Skeletal muscle cell (primary cell): ENCODE data around the gene PPP4R3B.

Experiments
- DNase-seq: peaks from one replicate; pipeline ENCODE4 v3.0.0-alpha.2; 2010; ENCODE audit warnings: low read depth
- H3K4me3 ChIP-seq: 2 replicates; pipeline ENCODE4 v1.5.1; 2011; ENCODE audit warnings: low read depth, mild to moderate bottlenecking, control low read depth, low read length, moderate library complexity

PPP4R3B gene

DNA sequence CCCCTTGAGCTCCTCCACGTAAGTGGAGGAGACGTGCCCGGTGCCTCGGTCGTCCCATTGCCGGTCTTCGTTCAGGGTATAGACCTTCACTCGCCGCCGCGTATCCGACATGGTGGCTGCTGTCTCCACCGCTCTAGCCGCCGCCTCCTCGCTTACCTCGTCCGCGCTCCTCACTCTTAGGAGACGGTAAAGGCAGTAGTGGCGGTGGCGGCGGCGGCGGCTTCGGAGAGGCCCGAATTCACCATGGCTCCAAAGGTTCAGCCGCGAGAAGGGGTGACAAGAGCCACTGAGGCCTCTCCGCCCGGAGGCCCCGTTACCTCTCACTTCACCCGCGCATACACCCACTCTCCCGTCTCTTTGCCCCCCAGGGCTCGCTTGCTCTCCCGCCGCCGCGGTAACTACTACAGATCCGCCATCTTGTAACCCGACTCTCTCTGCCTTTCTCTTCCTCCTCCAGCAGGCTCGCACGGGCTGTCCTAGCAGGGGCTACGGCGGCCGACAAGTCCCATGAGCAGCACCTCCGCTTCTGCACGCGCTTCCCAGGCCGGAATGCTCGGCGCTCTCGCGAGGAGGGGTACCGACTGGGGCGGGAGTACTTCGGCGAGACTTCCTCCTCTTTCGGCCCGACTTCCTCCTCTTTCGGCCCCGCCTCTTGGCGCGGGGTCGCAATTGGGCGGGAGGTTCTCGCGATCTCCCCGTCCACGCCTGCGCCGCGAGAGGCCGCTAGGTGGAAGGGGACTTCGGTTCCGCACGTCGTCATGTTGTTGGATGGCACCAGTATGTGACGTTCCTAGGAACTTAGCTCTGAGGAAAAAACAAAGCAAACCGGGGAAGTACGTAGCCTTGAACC is at the start of gene PPP4R3B:
TSS of gene PPP4R3B (minus strand) at position 448 of the 850 bp plus-strand sequence. CDS start at position 111, 337 bp downstream.
- H3K4me3 ChIP-seq = peak within 1 kb of the TSS; percentile 98
- peak; percentile 99 for DNase-seq

DNA sequence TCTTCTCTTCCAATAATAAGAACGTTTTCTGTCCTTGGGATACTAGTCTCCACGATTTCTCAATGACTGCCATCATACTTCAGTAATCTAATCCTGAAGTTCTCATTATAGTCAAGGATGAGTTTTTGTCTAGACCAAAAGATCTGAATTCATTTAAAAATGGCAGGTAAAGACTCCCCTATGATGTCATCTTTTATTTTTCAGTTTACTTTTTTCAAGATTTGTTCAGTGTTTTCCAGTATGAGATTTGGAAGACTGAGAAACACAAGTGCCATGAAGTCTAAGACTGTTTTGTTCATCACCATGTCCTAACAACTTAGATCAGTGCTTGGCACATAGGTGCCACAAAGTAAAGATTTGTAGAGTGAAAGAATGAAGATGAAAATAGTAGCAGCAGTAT is 35.8 kb upstream of the PPP4R3B start:
- DNase-seq = no peak
- no peak overlapping the region for H3K4me3 ChIP-seq

DNA sequence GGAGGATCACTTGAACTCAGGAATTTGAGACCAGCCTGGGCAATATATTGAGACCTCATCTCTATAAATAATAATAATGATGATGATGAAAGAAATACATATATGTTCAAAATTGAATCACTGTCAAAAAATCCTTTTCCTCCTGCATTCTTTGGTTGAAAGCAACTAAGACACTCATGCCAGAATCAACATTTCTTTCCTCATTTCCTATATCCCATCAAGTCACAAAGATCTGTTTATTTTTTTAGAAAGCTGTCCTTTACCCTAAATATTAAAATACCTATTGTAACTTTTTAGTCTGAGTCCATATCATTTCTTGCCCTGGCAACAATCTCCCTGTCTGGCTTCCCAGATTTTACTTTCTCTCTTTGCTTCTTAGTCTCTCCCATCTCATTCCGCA is 31.8 kb upstream of the PPP4R3B start:
- no peak overlapping the region for H3K4me3 ChIP-seq
- DNase-seq = no peak

DNA sequence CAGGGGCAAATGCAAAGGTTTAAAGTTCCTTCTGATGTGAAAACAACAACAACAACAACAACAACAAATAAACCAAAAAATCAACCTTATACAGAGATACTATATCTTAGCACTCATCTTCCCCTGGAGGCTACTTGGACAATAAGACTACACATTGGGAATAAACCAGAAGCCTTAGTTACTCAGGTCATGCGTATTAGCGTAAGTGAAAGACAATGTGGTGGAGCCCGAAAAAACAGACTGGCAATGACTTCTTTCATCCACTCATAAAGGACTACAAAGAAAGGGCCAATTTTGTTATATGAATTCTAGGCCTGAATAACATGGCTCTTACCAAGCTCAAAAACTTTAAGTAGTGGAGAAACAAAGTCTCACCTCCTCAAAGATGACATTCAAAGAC is 19.4 kb upstream of the PPP4R3B start:
- H3K4me3 ChIP-seq = no peak overlapping the region
- DNase-seq = no peak

DNA sequence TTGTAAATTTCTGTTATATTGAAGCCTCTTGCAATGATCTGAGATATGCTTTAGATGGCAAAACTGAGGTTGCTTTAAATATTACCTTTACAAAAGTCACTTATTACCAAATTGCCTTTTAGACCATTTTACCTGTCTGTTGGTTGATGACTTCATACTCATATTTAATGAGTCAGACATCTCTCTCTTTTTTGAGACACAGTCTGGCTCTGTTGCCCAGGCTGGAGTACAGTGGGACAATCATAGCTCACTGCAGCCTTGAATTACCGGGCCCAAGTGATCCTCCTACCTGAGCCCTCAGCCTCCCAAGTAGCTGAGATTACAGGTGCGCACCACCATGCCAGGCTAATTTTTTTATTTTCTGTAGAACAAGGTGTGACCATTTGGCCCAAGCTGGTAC is 11.5 kb upstream of the PPP4R3B start:
- DNase-seq = no peak
- H3K4me3 ChIP-seq = no peak overlapping the region

DNA sequence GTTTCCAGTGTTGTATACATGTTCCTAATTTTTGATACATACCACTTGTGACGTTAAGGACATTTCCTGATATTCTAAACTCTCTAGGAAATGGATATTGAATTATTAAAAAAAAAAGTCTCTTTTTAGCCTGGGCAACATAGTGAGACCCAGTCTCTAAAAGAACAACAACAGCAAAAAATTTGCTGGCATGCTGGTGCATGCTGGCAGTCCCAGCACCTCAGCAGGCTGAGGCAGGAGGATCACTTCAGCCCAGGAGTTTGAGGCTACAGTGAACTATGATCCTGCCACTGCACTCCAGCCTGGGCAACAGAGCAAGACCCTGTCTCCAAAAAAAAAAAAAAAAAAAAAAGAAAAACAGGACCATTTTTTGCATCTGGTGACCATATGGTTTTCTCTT is 10.5 kb upstream of the PPP4R3B start:
- H3K4me3 ChIP-seq = no peak overlapping the region
- no peak for DNase-seq

DNA sequence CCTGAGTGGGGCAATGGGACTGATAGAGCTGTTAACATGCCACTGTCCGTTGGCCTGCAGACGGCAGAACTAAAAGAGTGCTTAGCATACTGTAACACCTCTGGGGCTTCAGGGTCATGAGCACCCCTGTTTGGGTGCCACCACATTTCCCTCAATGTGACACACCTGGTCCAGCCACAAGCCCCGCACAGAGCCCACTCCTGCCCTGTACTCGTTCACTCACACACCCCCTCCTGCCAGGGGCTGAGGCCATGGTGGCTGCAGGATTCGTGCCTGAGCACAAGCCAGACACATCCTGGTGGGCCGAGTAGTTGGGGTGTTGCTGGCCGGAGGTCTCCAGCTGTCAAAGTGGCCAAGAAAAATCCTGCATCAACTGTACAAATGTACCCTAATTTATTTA is 4.4 kb upstream of the PPP4R3B start:
- no peak overlapping the region for H3K4me3 ChIP-seq
- DNase-seq = no peak

DNA sequence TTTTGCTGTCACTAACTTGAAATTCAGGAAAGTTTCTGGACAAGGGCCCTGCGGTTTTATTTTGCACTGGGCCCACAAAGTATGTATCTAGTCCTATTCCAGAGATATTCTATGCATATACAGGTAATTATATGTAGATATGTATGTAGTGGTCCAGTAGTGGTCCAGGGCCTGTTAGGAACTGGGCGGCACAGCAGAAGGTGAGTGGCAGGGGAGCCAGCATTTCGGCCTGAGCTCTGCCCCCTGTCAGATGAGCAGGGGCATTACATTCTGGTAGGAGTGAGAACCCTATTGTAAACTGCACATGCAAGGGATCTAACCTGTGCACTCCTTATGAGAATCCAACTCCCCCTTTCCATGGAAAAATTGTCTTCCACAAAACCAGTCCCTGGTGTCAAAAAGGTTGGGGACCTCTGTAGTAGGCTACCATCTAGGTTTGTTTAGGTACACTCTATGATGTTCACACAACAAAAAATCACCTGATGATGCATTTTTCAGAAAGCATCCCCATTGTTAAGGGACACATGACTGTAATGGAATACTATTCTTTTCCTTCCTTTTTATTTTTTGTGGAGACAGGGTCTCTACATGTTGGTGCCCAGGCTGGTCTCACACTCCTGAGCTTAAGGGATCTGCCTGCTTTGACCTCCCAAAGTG is 2.8 kb upstream of the PPP4R3B start:
- H3K4me3 ChIP-seq = peak overlapping the region; percentile 11
- no peak for DNase-seq

DNA sequence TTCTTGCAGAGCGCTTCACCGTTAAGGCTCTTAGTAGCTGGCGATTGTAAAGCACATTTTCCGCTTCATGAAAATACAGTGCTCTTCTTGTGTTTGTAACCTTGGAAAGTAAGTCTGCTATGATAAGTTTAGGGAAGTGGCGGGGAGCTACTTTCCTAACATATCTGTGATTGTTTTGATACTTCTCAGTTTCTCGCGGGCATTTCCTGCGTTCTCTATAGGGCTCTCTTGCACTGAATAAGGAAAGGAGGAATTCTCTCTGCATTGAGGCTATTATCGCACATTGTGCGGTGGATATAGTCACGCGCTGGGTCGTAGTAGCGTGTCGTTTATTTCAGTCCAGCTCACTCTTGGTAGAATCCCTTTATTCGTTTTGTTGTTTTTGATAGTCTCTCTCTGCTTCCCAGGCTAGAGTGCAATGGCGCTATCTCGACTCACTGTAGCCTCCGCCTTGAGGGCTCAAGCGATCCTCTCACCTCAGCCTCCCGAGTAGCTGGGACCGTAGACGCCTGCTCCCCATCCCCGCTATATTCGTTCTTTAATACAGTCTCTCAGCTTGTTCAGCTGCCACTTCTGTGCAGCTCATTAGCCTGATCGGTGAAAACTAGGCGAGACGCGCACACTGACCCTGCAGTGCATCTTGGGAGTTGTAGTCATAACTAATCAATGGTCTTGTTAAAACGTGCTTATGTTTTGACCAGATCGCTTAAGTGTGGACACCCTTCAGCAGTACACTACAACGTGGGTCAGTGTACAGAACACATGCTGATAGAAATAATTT is 1.0 kb upstream of the PPP4R3B start:
- no peak for DNase-seq
- peak overlapping the region; percentile 88 for H3K4me3 ChIP-seq

DNA sequence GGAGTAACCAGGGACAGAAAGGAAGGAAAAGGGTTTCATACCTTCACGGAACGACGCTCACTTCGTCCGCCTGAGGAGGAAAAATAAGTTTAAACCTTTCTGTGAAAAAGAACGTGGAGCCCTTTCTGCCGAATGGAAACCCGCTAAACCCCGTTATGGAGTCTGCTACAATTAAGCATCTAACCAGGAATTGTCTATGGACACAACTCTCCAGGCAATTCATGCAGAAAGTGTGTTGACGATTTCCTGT is 528 bp upstream of the PPP4R3B start:
- peak overlapping the region; percentile 88 for H3K4me3 ChIP-seq
- no peak for DNase-seq

DNA sequence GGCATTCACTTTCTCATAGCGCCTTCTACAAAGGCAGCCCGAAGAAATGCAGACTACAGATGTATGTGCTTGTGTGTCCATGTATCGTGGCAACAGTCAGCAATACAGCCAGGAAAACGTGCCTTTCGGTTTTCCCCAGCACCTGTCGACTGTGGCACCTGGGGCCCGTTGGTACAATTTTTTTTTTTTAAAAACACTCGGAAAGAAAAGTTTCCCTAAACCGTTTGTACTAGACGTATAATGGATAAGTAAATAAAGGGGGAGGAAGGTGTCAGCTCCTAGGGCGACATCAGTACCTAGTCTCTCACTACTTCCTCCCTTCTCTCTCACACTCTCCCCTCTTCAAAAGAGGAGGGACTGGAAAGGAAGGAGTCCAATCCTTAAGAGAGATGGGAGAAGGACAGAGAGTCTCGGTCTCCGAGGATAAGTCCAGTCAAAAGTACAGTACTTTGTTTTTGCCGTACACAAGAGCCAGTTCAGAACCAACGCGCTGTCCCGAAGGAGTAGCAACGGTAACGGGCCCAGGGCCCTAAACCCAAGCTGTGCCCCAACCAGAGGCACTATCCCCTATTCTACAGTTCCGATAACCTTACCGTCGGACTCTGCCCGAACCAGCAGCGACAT is 759 bp downstream of the PPP4R3B start:
- DNase-seq = no peak

DNA sequence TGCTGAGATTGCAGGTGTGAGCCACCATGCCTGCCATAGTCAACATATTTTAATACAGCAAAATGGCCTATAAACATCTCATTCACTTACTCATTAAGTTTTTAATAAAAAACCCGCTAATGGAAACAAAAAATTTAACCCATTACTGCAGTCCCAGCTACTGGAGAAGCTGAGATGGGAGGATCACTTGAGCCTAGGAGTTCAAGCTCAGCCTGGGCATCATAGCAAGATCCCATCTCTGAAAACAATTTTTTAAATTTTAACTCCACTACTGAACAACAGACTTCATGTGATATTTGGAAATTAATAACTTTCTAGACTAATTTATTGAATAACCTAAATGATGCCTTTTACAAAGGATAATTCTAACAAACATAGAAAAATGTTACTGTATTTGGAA is 5.4 kb downstream of the PPP4R3B start:
- H3K4me3 ChIP-seq = no peak overlapping the region
- no peak for DNase-seq

More for the DNA sequence above, 759 bp downstream of the PPP4R3B start:
- H3K4me3 ChIP-seq = peak overlapping the region; percentile 98

DNA sequence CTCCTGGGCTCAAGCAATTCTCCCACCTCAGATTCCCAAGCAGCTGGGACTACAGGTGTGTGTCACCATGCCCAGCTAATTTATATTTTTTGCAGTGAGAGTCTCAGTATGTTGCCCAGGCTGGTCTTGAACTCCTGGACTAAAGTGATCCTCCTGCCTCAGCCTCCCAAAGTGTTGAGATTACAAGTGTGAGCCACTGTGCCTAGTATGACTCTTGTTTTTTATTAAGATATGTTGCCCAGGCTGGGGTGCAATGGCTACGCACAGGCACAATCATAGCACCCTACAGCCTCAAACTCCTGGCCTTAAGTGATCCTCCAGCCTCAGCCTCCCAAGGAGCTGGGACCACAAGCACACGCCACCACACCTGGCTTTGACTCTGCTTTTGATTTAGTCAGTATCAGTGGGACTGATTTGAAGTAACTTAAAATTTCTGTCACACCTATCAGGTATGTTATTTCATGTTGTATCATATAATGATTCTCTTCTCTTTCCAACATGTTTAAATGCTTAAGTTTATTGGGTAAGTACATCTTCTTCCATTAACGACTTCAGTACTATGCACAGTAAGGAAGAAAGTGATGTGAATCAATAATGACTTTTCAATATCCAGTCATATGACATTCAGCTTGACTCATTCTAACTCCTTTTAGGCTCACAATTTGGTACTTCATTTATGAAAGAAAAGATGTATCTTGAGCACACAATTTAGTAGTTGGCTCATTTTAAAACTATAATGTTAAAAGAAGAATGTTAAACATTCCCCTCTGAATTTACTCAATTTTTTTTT is 6.3 kb downstream of the PPP4R3B start:
- DNase-seq = no peak
- no peak overlapping the region for H3K4me3 ChIP-seq

DNA sequence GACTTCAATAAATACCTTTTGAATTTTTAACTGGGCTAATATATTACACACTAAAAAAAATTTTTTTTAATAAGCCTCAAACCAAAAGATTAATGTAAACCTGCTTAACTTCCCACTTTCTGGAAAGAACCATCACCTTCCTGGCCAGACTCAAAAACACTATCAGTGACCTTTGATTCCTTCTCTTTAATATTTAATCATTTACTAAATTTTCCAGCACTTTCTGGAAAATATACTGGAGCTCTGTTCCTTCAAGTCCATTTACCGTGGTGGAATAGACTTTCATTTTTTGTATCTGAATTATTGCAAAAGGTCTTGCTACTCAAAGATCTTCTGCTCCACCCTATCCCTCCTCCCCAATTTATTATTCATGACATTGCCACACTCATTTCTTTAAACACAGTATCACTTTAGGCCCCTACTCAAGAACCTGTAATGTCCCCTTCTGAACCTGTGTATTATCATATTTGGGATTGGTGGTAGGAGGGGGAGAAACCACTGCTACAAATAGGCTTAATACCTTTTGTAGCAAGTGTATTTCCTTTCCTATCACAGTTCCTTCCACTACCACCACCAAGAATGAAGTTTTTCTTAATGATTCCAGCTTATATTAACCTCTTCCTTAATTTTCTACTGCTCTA is 7.4 kb downstream of the PPP4R3B start:
- no peak for DNase-seq
- H3K4me3 ChIP-seq = no peak overlapping the region

DNA sequence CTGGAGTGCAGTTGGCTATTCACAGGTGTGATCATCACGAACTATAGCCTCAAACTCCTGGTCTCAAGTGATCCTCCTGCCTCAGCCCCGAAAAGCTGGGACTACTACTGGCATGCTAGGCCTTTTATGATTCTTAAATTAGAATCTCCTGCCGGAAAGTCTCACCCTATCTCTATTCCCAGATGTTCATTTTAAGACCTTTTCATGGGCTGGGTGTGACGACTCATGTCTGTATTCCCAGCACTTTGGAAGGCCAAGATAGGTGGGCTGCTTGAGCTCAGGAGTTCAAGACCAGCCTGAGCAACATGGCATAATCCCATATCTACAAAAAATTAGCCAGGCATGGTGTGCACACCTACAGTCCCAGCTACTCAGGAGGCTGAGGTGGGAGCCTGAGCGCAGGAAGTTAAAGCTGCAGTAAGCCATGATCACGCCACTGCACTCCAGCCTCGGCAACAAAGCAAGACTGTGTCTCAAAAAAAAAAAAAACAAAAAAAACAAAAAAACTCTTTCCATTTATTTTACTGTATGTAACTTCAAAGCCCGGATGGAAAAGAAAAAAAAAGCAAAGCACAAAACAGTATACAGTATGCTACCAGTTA is 8.1 kb downstream of the PPP4R3B start:
- DNase-seq = no peak
- H3K4me3 ChIP-seq = no peak overlapping the region

DNA sequence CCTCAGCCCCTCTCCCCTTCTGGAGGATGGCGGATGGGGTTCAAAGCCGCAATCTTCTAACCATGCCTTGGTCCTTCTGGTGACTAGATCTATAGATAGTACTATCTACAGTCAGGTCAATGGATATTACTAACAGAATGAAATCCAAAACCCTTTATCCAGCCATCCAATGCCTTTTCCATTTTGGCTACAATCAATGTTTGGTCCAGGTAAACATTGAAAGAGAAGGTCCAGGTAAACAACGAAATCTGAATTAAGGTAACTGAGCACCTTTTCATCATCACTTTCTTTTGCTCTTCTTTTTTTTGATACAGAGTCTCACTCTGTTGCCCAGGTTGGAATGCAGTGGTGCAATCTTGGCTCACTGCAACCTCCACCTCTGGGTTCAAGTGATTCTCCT is 9.7 kb downstream of the PPP4R3B start:
- no peak overlapping the region for H3K4me3 ChIP-seq
- no peak for DNase-seq

DNA sequence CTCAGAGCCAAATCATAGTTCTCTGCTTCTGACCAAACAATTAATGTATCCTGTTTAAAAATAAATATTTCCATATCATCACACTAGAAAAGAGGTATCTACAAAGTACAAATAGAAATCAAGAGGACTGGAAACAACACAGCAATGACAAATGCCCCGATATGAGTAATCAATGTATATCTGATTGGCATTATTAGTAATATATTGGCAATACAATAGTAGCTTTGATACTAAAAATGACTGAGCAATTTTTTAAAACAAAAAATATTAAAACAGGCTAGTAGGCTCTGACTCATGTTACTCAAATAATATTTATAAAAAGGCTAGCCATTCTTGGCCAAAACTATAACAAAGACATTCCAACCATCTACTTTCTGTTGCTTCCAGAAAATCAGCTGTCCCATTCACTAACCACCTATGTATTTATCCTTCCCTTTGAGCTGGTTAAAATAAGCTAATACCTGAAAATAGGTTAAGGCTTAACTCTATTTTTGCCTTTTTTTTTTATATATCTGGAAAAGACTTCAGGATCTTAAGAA is 13.3 kb downstream of the PPP4R3B start:
- no peak overlapping the region for H3K4me3 ChIP-seq
- no peak for DNase-seq

DNA sequence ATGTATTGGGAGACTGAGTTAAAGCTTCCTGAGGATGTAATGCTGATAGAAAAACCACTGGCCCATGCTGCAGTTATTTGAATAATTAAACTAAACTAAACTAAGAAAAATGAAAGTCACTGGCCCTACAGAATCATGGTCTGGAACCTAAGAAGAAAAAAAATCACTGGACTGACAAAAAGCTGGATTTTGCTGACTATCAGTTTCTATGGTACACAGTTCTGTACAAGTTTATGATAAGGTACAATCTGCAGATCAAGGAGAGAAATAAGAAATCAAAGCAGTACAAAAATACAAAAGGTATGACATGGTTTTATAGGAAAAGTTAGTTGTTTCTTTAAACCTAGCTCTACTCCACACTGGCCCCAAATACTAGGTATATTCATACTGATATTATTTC is 15.6 kb downstream of the PPP4R3B start:
- H3K4me3 ChIP-seq = no peak overlapping the region
- no peak for DNase-seq
